CD4-positive, alpha-beta T cell (primary cell): ENCODE results near the gene FADS1. TPM values are rescaled to one million over a fixed set of nuclear protein-coding genes. Genes with fewer than 3 reads are reported as not detected.

Source experiments
- ATAC-seq: fragments of 200-7000 bp; cut with Tn5 transposase; one replicate; pipeline ENCODE4 v1.10.0; 2022; ENCODE audit warnings: mild to moderate bottlenecking; ENCODE audit not compliant: poor library complexity
- CTCF ChIA-PET: fragments of 350-600 bp; sonication (Branson Sonifier 250); formaldehyde crosslinking; loops from one replicate; lab custom pipeline; 2021; ENCODE audit warnings: antibody characterized with exemption, inconsistent platforms; lab: Charles Lee
- POLR2A ChIA-PET: fragments of 350-600 bp; sonication (Branson Sonifier 250); formaldehyde crosslinking; loops from one replicate; lab custom pipeline; 2021; ENCODE audit warnings: antibody characterized with exemption, inconsistent platforms; lab: Charles Lee
- DNase-seq, 14 experiments: peaks; one replicate each; pipeline ENCODE4 v3.0.0-alpha.2; 2013 to 2020; ENCODE audit warnings: mixed read lengths in 2 of 14
- H3K27ac ChIP-seq, 2 donors: one replicate each; pipeline versions ENCODE4 v1.5.1 to v1.7.0; 2013; ENCODE audit warnings: low read length in 2 of 2, low read depth in 1 of 2, mild to moderate bottlenecking in 1 of 2
- H3K27me3 ChIP-seq, 2 experiments: 1 replicate in 1 of 2; 2 replicates in 1 of 2; pipeline versions ENCODE4 v1.6.1 to v1.7.0; 2013; ENCODE audit warnings: low read length in 2 of 2, control low read depth in 1 of 2, mild to moderate bottlenecking in 1 of 2, moderate library complexity in 1 of 2; ENCODE audit not compliant: insufficient read depth in 2 of 2, control insufficient read depth in 1 of 2
- H3K36me3 ChIP-seq: one replicate; pipeline ENCODE4 v1.6.1; 2013; ENCODE audit warnings: low read length, control low read depth; ENCODE audit not compliant: insufficient read depth
- H3K4me1 ChIP-seq: one replicate; pipeline ENCODE4 v1.6.1; 2013; ENCODE audit warnings: low read length, control low read depth; ENCODE audit not compliant: insufficient read depth
- H3K4me3 ChIP-seq: one replicate; pipeline ENCODE4 v1.5.1; 2013; ENCODE audit warnings: mild to moderate bottlenecking, low read length, moderate library complexity
- H3K9me3 ChIP-seq, 2 experiments: 1 replicate in 1 of 2; 2 replicates in 1 of 2; pipeline versions ENCODE4 v1.6.1 to v1.7.0; 2013; ENCODE audit warnings: low read length in 2 of 2, mild to moderate bottlenecking in 2 of 2, control low read depth in 1 of 2, moderate library complexity in 1 of 2; ENCODE audit not compliant: control insufficient read depth in 1 of 2, insufficient read depth in 1 of 2
- H3K27ac Mint-ChIP-seq: one replicate; pipeline ENCODE4 v1.8.0; 2020; ENCODE audit warnings: mixed read lengths
- H3K27me3 Mint-ChIP-seq: one replicate; pipeline ENCODE4 v1.8.0; 2021; ENCODE audit warnings: mixed read lengths
- H3K36me3 Mint-ChIP-seq: one replicate; pipeline ENCODE4 v1.8.0; 2021; ENCODE audit warnings: low read depth, mixed read lengths
- H3K4me1 Mint-ChIP-seq: one replicate; pipeline ENCODE4 v1.8.0; 2021; ENCODE audit warnings: low read depth, mixed read lengths
- H3K4me3 Mint-ChIP-seq: one replicate; pipeline ENCODE4 v1.8.0; 2020; ENCODE audit warnings: mild to moderate bottlenecking, mixed read lengths
- H3K9me3 Mint-ChIP-seq: one replicate; pipeline ENCODE4 v1.8.0; 2020; ENCODE audit warnings: mixed read lengths
- intact Hi-C, 2 experiments: fragments of 100-400 bp; cut with DNase I in 1 of 2; cut with micrococcal nuclease in 1 of 2; formaldehyde crosslinking; loops; one replicate each; pipeline versions ENCODE4 v1.15.1 to v1.9.0; 2023 to 2025; cut with DNase I, micrococcal nuclease
- total RNA-seq, 174 experiments: library from RNA in 2 of 174; stranded (reverse) in 2 of 174; gene quantifications; one replicate each; pipeline ENCODE4 v1.2.3 and lab custom pipeline; 2021 to 2026
- TF ChIP-seq, protein P1 (sequence below): fragments of 200-600 bp; IDR thresholded peaks from one replicate; pipeline ENCODE4 v1.8.0; 2022; ENCODE audit warnings: antibody characterized with exemption, mild to moderate bottlenecking

Gene FADS1
- total RNA-seq, 2 experiments from 2014 or later = 0.56 to 0.77 TPM

GRCh38 chr11:61791737-61792309, 25.0 kb downstream of the FADS1 start:
- Mint-ChIP-seq H3K27ac (peak overlapping the region; percentile 95), H3K9me3 (no peaks in the 10 kb centered on the region), H3K36me3 (peaks cover 51% of the 10 kb centered on the region), H3K27me3 (no peaks in the 10 kb centered on the region), H3K4me1 (peaks cover 38% of the 10 kb centered on the region), H3K4me3 (peak overlapping the region; percentile 94)
- ChIA-PET POLR2A (interaction anchor here (0.8 to 2.8 kb wide), 6 partner anchors 9 to 332 kb away, joined by 3 to 12 read pairs (median 4); no protein-coding TSS in a partner anchor), CTCF (interaction anchor here (1.9 kb wide), 1 partner anchor 290 kb away, joined by 9 read pairs; no protein-coding TSS in a partner anchor)
- Histone ChIP-seq H3K36me3 (peaks cover 51% of the 10 kb centered on the region), H3K27me3 (no peaks in the 10 kb centered on the region), H3K27ac (peak overlapping the region; percentile 93 to 97), H3K9me3 (no peaks in the 10 kb centered on the region), H3K4me3 (peak overlapping the region; percentile 87), H3K4me1 (peaks cover 34% of the 10 kb centered on the region)
- TF ChIP-seq, protein P1, sequence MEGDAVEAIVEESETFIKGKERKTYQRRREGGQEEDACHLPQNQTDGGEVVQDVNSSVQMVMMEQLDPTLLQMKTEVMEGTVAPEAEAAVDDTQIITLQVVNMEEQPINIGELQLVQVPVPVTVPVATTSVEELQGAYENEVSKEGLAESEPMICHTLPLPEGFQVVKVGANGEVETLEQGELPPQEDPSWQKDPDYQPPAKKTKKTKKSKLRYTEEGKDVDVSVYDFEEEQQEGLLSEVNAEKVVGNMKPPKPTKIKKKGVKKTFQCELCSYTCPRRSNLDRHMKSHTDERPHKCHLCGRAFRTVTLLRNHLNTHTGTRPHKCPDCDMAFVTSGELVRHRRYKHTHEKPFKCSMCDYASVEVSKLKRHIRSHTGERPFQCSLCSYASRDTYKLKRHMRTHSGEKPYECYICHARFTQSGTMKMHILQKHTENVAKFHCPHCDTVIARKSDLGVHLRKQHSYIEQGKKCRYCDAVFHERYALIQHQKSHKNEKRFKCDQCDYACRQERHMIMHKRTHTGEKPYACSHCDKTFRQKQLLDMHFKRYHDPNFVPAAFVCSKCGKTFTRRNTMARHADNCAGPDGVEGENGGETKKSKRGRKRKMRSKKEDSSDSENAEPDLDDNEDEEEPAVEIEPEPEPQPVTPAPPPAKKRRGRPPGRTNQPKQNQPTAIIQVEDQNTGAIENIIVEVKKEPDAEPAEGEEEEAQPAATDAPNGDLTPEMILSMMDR = no peak
- ATAC-seq (peak; percentile 10), DNase-seq (peak in 5 of 14 experiments; percentile 21 to 72 (median 57))
- intact Hi-C loops = loop anchor here (1.0 to 10.0 kb wide), 4 partner anchors 173 to 873 kb away; partner anchors contain the start of genes C11orf98 (in 1 of the 2), CSKMT (in 1 of the 2), FTH1 (in 1 of the 2) and SDHAF2 (in 1 of the 2)

DNA sequence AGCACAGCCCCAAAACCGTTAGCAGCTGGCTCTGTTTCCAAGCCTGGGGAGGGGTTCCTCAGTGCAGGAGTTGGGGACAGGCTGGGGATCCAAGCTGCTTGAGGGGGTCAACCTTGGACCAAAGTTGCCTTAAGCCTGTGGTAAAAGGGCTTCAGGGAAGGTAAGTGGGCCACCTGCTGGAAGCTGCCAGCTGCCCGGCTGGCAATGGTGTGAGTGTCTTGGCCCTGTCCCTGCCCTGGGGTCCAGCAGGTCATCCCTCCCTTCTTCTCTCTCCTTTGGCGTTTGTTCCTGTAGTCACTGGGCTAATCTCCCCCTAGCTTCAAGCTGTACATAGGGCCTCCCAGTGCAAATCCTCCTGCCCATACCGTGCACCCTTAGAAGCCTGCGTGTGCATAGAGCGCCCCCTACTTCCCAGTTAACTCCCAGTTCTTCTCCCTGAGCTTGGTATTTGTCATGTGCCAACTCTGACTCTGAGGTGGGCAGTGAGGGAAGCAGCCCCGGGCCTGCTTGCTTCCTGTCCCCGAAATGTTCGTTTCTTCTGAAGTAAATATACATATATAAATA, 28.8 kb downstream of the FADS1 start:
- peaks cover 75% of the 10 kb centered on the region for H3K36me3 Mint-ChIP-seq
- ATAC-seq = no peak
- peaks cover 66% of the 10 kb centered on the region for H3K36me3 ChIP-seq
- intact Hi-C loops = no loop called here
- H3K4me1 Mint-ChIP-seq = peaks cover 30% of the 10 kb centered on the region
- no peaks in the 10 kb centered on the region for H3K9me3 ChIP-seq
- no peaks in the 10 kb centered on the region for H3K27me3 Mint-ChIP-seq
- no peaks in the 10 kb centered on the region for H3K9me3 Mint-ChIP-seq
- ChIA-PET POLR2A (interaction anchor here (0.7 kb wide), 1 partner anchor 12 kb away, joined by 3 read pairs; no protein-coding TSS in a partner anchor), CTCF (interaction anchor here (0.6 kb wide), 1 partner anchor 40 kb away, joined by 3 read pairs; no protein-coding TSS in a partner anchor)
- H3K27me3 ChIP-seq = no peaks in the 10 kb centered on the region
- H3K27ac Mint-ChIP-seq = no peak overlapping the region
- H3K4me1 ChIP-seq = peaks cover 25% of the 10 kb centered on the region
- TF ChIP-seq, protein P1 = no peak
- no peak overlapping the region for H3K4me3 Mint-ChIP-seq
- H3K27ac ChIP-seq = no peak overlapping the region
- peak in 3 of 14 experiments; percentile 27 to 42 (median 35) for DNase-seq
- H3K4me3 ChIP-seq = no peak overlapping the region

DNA sequence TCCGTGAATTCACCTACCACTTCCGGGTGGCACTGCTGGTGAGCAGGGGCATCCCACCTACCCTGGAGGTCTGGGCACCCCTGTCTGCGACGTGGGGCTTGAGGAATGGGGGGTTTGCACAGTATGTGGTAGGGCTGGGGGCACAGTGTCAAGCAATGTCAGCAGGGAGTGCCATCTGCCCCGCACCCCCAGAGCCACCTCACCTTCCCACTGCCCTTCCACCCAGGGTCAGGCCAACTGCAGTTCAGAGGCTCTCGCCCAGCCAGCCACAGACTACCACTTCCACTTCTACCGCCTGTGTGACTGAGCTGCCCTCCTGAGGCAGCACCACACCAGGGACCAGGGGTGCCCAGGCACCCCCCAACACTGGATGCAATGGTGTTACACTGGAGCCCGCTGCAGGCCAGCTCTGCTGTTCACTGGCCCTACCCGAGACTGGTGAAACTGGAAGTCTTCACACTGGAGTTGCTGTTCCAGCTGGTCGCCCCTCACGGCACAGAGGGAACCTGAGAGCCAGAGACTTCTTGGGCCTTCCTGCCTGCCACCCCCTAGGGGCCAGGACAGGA, 30.9 kb downstream of the FADS1 start:
- intact Hi-C loops = no loop called here
- ChIA-PET CTCF (no interaction called here), POLR2A (no interaction called here)
- H3K27ac Mint-ChIP-seq = no peak overlapping the region
- peaks cover 8% of the 10 kb centered on the region for H3K4me1 ChIP-seq
- H3K4me3 Mint-ChIP-seq = no peak overlapping the region
- no peaks in the 10 kb centered on the region for H3K9me3 ChIP-seq
- no peaks in the 10 kb centered on the region for H3K9me3 Mint-ChIP-seq
- H3K27me3 ChIP-seq = no peaks in the 10 kb centered on the region
- peaks cover 61% of the 10 kb centered on the region for H3K36me3 Mint-ChIP-seq
- TF ChIP-seq, protein P1 = no peak
- H3K4me1 Mint-ChIP-seq = peaks cover 14% of the 10 kb centered on the region
- H3K4me3 ChIP-seq = no peak overlapping the region
- H3K27me3 Mint-ChIP-seq = no peaks in the 10 kb centered on the region
- H3K36me3 ChIP-seq = peaks cover 66% of the 10 kb centered on the region
- DNase-seq (no peak), ATAC-seq (no peak)
- H3K27ac ChIP-seq = no peak overlapping the region
